WTC11 (cell line): ENCODE results near the gene SYT9.

Source experiments
- EMX1 ChIP-seq: fragments of 250-450 bp; sonication (Bioruptor Pico); IDR thresholded peaks from 2 replicates; pipeline ENCODE4 v1.8.0; 2021; ENCODE audit warnings: mild to moderate bottlenecking
- FOXJ3 ChIP-seq: sonication (generic); formaldehyde crosslinking; IDR thresholded peaks from 2 replicates; pipeline ENCODE4 v1.9.0; 2021; ENCODE audit warnings: missing genetic modification reagents, mild to moderate bottlenecking, borderline replicate concordance
- MLX ChIP-seq: sonication (generic); formaldehyde crosslinking; IDR thresholded peaks from 2 replicates; pipeline ENCODE4 v1.8.1; 2023; ENCODE audit warnings: mild to moderate bottlenecking, missing genetic modification reagents, moderate library complexity
- NFYB ChIP-seq: sonication (generic); formaldehyde crosslinking; conservative IDR thresholded peaks from 2 replicates; pipeline ENCODE4 v1.8.0; 2022; ENCODE audit warnings: low read depth, missing genetic modification reagents
- NR2C2 ChIP-seq: sonication (generic); formaldehyde crosslinking; IDR thresholded peaks from 2 replicates; pipeline ENCODE4 v1.8.0; 2022; ENCODE audit warnings: mild to moderate bottlenecking, missing genetic modification reagents
- SMAD3 ChIP-seq: sonication (generic); formaldehyde crosslinking; IDR thresholded peaks from 2 replicates; pipeline ENCODE4 v1.8.0; 2022; ENCODE audit warnings: missing genetic modification reagents, mild to moderate bottlenecking, borderline replicate concordance
- SMAD4 ChIP-seq: sonication (generic); formaldehyde crosslinking; IDR thresholded peaks from 2 replicates; pipeline ENCODE4 v1.8.0; 2022; ENCODE audit warnings: mild to moderate bottlenecking, missing genetic modification reagents
- SP1 ChIP-seq: sonication (generic); formaldehyde crosslinking; conservative IDR thresholded peaks from 2 replicates; pipeline ENCODE4 v1.8.1; 2022; ENCODE audit warnings: missing genetic modification reagents
- ZNF263 ChIP-seq: sonication (generic); formaldehyde crosslinking; IDR thresholded peaks from 2 replicates; pipeline ENCODE4 v1.8.1; 2022; ENCODE audit warnings: low read depth, mild to moderate bottlenecking, moderate library complexity, missing genetic modification reagents
- TF ChIP-seq, protein P1 (sequence below): fragments of 200-600 bp; IDR thresholded peaks from 2 replicates; pipeline ENCODE4 v1.8.0; 2022; ENCODE audit warnings: antibody characterized with exemption
- TF ChIP-seq, protein P2 (sequence below): sonication (generic); formaldehyde crosslinking; IDR thresholded peaks from 2 replicates; pipeline ENCODE4 v1.8.0; 2022; ENCODE audit warnings: mild to moderate bottlenecking, missing genetic modification reagents

- TF ChIP-seq, protein P1, sequence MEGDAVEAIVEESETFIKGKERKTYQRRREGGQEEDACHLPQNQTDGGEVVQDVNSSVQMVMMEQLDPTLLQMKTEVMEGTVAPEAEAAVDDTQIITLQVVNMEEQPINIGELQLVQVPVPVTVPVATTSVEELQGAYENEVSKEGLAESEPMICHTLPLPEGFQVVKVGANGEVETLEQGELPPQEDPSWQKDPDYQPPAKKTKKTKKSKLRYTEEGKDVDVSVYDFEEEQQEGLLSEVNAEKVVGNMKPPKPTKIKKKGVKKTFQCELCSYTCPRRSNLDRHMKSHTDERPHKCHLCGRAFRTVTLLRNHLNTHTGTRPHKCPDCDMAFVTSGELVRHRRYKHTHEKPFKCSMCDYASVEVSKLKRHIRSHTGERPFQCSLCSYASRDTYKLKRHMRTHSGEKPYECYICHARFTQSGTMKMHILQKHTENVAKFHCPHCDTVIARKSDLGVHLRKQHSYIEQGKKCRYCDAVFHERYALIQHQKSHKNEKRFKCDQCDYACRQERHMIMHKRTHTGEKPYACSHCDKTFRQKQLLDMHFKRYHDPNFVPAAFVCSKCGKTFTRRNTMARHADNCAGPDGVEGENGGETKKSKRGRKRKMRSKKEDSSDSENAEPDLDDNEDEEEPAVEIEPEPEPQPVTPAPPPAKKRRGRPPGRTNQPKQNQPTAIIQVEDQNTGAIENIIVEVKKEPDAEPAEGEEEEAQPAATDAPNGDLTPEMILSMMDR: no peak
- TF ChIP-seq, protein P2, sequence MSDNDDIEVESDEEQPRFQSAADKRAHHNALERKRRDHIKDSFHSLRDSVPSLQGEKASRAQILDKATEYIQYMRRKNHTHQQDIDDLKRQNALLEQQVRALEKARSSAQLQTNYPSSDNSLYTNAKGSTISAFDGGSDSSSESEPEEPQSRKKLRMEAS (CRISPR knock-in tag): no peak
- no peak for TF ChIP-seq SMAD3 (CRISPR knock-in tag)
- no peak for TF ChIP-seq SMAD4 (CRISPR knock-in tag)
- no peak for TF ChIP-seq MLX (CRISPR knock-in tag)
- TF ChIP-seq SP1 (CRISPR knock-in tag): no peak
- TF ChIP-seq ZNF263 (CRISPR knock-in tag): no peak
- TF ChIP-seq EMX1 (CRISPR knock-in tag): no peak
- TF ChIP-seq NR2C2 (CRISPR knock-in tag): no peak
- no peak for TF ChIP-seq FOXJ3 (CRISPR knock-in tag)
- no peak for TF ChIP-seq NFYB (CRISPR knock-in tag)
Measured at GRCh38 chr11:7515447-7515886, 263.8 kb downstream of the SYT9 start.
